B cell (primary cell): ENCODE results near the gene SSU72.

Experiments
- EZH2 ChIP-seq: IDR thresholded peaks from 2 replicates; pipeline ENCODE4 v1.6.1; 2012; ENCODE audit warnings: borderline replicate concordance, low read depth, mild to moderate bottlenecking, moderate library complexity, low read length; ENCODE audit not compliant: insufficient read depth, poor library complexity, severe bottlenecking
- TF ChIP-seq, protein P1 (sequence below): fragments of 200-600 bp; IDR thresholded peaks from one replicate; pipeline ENCODE4 v1.8.0; 2022; ENCODE audit warnings: antibody characterized with exemption, mild to moderate bottlenecking

GRCh38 chr1:1548591-1548990 is 26.1 kb downstream of the SSU72 start:
- TF ChIP-seq, protein P1, sequence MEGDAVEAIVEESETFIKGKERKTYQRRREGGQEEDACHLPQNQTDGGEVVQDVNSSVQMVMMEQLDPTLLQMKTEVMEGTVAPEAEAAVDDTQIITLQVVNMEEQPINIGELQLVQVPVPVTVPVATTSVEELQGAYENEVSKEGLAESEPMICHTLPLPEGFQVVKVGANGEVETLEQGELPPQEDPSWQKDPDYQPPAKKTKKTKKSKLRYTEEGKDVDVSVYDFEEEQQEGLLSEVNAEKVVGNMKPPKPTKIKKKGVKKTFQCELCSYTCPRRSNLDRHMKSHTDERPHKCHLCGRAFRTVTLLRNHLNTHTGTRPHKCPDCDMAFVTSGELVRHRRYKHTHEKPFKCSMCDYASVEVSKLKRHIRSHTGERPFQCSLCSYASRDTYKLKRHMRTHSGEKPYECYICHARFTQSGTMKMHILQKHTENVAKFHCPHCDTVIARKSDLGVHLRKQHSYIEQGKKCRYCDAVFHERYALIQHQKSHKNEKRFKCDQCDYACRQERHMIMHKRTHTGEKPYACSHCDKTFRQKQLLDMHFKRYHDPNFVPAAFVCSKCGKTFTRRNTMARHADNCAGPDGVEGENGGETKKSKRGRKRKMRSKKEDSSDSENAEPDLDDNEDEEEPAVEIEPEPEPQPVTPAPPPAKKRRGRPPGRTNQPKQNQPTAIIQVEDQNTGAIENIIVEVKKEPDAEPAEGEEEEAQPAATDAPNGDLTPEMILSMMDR, result no peak
- TF ChIP-seq EZH2, result no peak
